GM12892 (cell line): ENCODE data around the gene ZNF232.
"Not testable (repeated sequence)": the region's sequence is repeated elsewhere in the genome, so short reads cannot be mapped to it uniquely, and the experiment has no call there.

Experiments used
- POLR2A ChIP-seq: IDR thresholded peaks from 2 replicates; pipeline ENCODE4 v1.6.1; 2011; ENCODE audit warnings: low read depth, low read length, control low read depth
- POLR2AphosphoS5 ChIP-seq: IDR thresholded peaks from 2 replicates; pipeline ENCODE4 v1.6.1; 2011; ENCODE audit warnings: low read depth, low read length, control low read depth
- TAF1 ChIP-seq: IDR thresholded peaks from 2 replicates; pipeline ENCODE4 v1.6.1; 2011; ENCODE audit warnings: low read depth, mild to moderate bottlenecking, control low read depth, low read length, borderline replicate concordance

DNA sequence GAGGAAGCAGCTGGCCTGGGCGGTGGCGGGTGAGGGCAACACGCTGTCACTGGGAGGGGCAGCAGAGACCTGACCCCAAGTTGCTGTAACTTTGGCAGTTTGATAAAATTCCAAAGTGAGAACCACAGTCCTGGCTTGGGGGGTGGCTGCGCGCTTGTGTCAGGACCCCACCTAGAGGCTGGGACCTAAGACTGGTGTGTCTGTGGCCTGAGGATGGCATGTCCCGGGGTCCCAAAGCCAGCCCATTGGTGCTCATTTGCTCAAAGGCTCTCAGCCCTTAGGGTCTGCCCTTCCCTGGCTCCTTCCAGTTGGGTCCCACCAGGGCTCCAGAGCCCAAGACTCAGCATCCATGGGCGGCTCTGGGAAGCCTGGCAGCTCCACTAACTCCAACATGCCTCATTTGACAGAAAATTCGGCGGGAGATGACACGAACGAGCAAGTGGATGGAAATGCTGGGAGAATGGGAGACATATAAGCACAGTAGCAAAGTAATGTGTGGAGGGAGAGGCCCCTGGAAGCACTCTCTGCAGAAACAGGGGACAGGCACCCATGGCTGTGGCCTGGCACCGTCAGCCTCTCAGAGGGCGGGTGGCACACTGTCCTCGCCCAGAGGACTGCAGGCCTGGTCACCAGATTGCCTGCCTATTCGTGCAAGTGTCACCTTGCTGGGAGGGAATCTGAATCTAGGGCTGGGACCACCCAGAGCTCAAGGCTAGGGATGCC, 21.0 kb upstream of the ZNF232 start:
- TF ChIP-seq POLR2A, POLR2AphosphoS5, TAF1: not testable (repeated sequence)
